Erythroblast (primary cell): ENCODE data around the gene PRICKLE2.

Experiments used
- DNase-seq, 2 experiments: peaks; one replicate each; lab custom pipeline; 2025; lab: John Stamatoyannopoulos, UW
- GATA1 ChIP-seq: IDR thresholded peaks from 2 replicates; pipeline ENCODE4 v1.6.1; 2011; ENCODE audit warnings: low read depth, mild to moderate bottlenecking, control low read depth, low read length, moderate library complexity
- POLR2A ChIP-seq: IDR thresholded peaks from 2 replicates; pipeline ENCODE4 v1.6.1; 2011; ENCODE audit warnings: mild to moderate bottlenecking, low read length

Gene PRICKLE2

GRCh38 chr3:64070704-64071103 lies 154.6 kb downstream of the PRICKLE2 start:
- no peak for DNase-seq
- TF ChIP-seq GATA1 (no peak), POLR2A (no peak)

GRCh38 chr3:64067506-64068346 lies 157.5 kb downstream of the PRICKLE2 start:
- no peak for DNase-seq
- no peak for TF ChIP-seq GATA1
- TF ChIP-seq POLR2A, result no peak

- TF ChIP-seq POLR2A (no peak), GATA1 (no peak)
- DNase-seq, result no peak
Observed at GRCh38 chr3:64064804-64065203, 160.5 kb downstream of the PRICKLE2 start.

- TF ChIP-seq POLR2A (no peak), GATA1 (no peak)
Observed at GRCh38 chr3:64063983-64064438, 161.3 kb downstream of the PRICKLE2 start.

GRCh38 chr3:64063207-64063982 lies 161.9 kb downstream of the PRICKLE2 start:
- DNase-seq, result no peak
- TF ChIP-seq GATA1 (no peak), POLR2A (no peak)

More at GRCh38 chr3:64063983-64064438, 161.3 kb downstream of the PRICKLE2 start:
- DNase-seq, result no peak

- no peak for TF ChIP-seq POLR2A
- no peak for TF ChIP-seq GATA1
- no peak for DNase-seq
Observed at GRCh38 chr3:64061628-64062027, 163.6 kb downstream of the PRICKLE2 start.

- TF ChIP-seq POLR2A, result no peak
- no peak for TF ChIP-seq GATA1
- DNase-seq, result no peak
Observed at GRCh38 chr3:64059484-64060175, 165.6 kb downstream of the PRICKLE2 start.

GRCh38 chr3:64058566-64058965 lies 166.7 kb downstream of the PRICKLE2 start:
- no peak for DNase-seq
- no peak for TF ChIP-seq GATA1
- TF ChIP-seq POLR2A, result no peak

GRCh38 chr3:64057231-64057630 lies 168.0 kb downstream of the PRICKLE2 start:
- no peak for DNase-seq
- no peak for TF ChIP-seq GATA1
- no peak for TF ChIP-seq POLR2A

GRCh38 chr3:64056606-64057180 lies 168.6 kb downstream of the PRICKLE2 start:
- TF ChIP-seq GATA1 (no peak), POLR2A (no peak)
- DNase-seq, result no peak

GRCh38 chr3:64055076-64055475 lies 170.2 kb downstream of the PRICKLE2 start:
- DNase-seq, result no peak
- no peak for TF ChIP-seq GATA1
- no peak for TF ChIP-seq POLR2A

- TF ChIP-seq POLR2A (no peak), GATA1 (no peak)
- DNase-seq, result no peak
Observed at GRCh38 chr3:64054488-64054887, 170.8 kb downstream of the PRICKLE2 start.

- TF ChIP-seq POLR2A, result no peak
- no peak for TF ChIP-seq GATA1
- DNase-seq, result no peak
Observed at GRCh38 chr3:64053581-64053980, 171.7 kb downstream of the PRICKLE2 start.
